ENCODE results near the gene AGAP1. TPM values are rescaled to one million over a fixed set of nuclear protein-coding genes. Genes with fewer than 3 reads are reported as not detected.

The AGAP1 gene
- total RNA-seq, 1 donor, result 10.8 TPM

DNA sequence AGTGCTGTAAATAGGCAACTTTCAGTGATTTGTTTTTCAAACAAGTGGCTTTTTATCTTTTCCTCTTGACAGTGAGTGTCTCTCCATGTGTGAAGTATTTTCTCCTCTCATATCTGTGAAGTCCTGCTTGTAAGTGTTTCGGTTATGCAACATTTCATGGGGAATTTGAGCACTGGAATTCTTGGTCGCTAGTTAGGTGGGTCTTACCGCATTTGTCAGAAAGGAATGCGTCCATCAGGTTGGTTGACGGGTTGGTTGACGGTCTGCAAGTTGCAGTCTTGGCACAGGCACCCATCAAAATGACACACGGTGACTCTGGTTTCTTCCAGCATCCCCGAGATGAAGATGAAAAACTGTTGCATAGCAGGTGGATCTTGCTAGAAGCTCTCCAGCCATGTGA, 109.8 kb downstream of the AGAP1 start:
- TF ChIP-seq, protein P1, sequence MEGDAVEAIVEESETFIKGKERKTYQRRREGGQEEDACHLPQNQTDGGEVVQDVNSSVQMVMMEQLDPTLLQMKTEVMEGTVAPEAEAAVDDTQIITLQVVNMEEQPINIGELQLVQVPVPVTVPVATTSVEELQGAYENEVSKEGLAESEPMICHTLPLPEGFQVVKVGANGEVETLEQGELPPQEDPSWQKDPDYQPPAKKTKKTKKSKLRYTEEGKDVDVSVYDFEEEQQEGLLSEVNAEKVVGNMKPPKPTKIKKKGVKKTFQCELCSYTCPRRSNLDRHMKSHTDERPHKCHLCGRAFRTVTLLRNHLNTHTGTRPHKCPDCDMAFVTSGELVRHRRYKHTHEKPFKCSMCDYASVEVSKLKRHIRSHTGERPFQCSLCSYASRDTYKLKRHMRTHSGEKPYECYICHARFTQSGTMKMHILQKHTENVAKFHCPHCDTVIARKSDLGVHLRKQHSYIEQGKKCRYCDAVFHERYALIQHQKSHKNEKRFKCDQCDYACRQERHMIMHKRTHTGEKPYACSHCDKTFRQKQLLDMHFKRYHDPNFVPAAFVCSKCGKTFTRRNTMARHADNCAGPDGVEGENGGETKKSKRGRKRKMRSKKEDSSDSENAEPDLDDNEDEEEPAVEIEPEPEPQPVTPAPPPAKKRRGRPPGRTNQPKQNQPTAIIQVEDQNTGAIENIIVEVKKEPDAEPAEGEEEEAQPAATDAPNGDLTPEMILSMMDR (IDR thresholded peaks at IDR 0.05; ENCODE audit: insufficient read depth, low read depth, low read length), result no peak
- H3K4me3 ChIP-seq (ENCODE audit: low read depth, low read length), result no peak overlapping the region
- DNase-seq (ENCODE audit: low read depth), result no peak

DNA sequence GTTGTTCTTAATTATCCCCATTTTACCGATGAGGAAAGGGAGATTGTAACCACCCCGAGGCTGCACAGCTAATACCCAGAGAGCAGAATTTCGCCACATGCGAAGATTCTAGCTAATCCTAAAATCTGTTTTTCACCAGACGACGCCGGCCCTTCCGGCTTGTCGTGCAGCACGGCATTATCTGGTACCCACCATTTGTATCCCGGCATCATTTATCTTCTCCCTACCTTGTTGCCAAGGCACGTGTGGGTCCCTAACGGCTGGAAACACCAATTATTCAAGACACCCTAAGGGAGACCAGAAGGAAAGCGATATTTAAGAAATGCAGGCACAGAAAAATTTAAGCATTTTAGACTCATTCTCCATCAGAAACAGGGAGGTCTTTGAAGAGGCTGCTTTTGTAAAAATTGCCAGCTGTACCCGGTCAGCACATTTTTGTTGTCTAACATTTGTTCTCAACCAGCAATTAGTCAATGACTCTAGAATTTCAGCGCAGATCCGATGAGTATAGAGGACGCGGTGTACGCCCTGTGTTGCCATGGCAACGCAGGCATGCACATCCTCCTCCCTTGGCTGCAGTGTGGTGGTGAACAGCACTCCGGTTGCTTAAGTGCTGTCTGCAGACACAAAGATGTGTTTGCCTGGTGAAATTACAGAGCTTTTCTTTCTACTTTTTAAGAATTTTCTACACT, 111.6 kb downstream of the AGAP1 start:
- DNase-seq (ENCODE audit: low read depth), result peak; percentile 96
- TF ChIP-seq, protein P1 (IDR thresholded peaks at IDR 0.05; ENCODE audit: insufficient read depth, low read depth, low read length), result no peak
- no peak overlapping the region for H3K4me3 ChIP-seq (ENCODE audit: low read depth, low read length)

- peak; percentile 76 for DNase-seq (ENCODE audit: low read depth)
- no peak overlapping the region for H3K4me3 ChIP-seq (ENCODE audit: low read depth, low read length)
- TF ChIP-seq, protein P1 (IDR thresholded peaks at IDR 0.05; ENCODE audit: insufficient read depth, low read depth, low read length), result no peak
Observed at GRCh38 chr2:235606004-235606715, 112.3 kb downstream of the AGAP1 start.

DNA sequence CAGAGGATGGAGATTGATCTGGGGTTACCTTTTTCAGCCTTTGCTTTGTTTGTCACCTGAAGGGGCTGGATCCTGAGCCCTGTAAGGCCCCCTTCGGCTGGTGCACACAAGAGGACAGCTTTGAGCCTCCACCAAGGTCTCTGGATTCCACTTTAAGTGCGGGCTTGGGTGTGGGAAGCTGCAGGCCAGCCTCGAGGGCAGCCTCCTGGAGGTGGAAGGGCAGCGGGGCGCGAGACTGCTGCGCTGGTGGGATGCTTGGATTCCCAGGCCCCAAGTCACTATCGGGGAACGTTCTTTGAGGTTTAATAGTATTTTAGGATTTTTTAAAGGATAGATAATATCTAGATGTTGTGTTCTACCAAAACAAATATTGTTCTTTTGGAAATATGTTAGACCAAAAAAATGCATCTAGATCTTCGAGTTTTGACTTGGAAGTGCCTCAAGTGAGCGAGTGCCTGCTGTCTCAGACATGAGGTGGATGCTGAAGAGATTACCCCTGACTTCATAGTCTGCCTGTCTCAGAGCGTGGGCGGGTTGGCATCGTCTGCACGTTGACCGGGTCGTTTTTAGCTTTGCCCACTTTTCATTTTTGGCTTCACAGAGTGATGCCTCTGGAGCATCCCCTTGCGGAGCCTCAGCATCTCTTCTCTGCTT, 113.8 kb downstream of the AGAP1 start:
- TF ChIP-seq, protein P1 (IDR thresholded peaks at IDR 0.05; ENCODE audit: insufficient read depth, low read depth, low read length), result no peak
- H3K4me3 ChIP-seq (ENCODE audit: low read depth, low read length), result no peak overlapping the region
- DNase-seq (ENCODE audit: low read depth), result peak; percentile 28

- H3K4me3 ChIP-seq (ENCODE audit: low read depth, low read length), result no peak overlapping the region
- DNase-seq (ENCODE audit: low read depth), result no peak
- TF ChIP-seq, protein P1 (IDR thresholded peaks at IDR 0.05; ENCODE audit: insufficient read depth, low read depth, low read length), result no peak
Observed at GRCh38 chr2:235608200-235608887, 114.5 kb downstream of the AGAP1 start.

DNA sequence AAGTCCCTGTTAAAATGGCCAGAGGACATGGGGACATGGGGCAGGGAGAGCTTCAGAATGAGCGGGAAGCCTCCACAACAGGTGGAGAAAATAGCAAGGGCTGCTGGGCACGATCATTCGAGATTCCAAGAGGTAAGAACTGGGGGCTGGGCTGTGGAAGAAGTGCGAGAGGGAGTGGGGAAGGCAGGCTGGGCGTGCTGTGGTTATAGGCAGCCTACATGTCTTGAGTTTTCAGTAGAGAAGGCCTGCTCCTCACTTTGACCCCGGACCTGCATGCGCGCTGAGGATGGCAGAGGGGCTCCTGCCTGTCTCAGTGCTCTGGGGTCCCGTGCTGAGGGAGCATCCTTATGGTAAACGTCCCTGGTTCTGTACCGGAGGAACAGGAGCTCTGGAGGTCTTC, 115.5 kb downstream of the AGAP1 start:
- TF ChIP-seq, protein P1 (IDR thresholded peaks at IDR 0.05; ENCODE audit: insufficient read depth, low read depth, low read length), result no peak
- no peak overlapping the region for H3K4me3 ChIP-seq (ENCODE audit: low read depth, low read length)
- DNase-seq (ENCODE audit: low read depth), result no peak

All from fibroblast of villous mesenchyme (primary cell).